ENCODE results near the gene ZFAND3. TPM values are rescaled to one million over a fixed set of nuclear protein-coding genes. Genes with fewer than 3 reads are reported as not detected.

Gene ZFAND3
- total and polyA plus RNA-seq, 2 donors (not counting 1 experiment from before 2014, with no cell fraction given) = 13.5 to 58.3 TPM

DNA sequence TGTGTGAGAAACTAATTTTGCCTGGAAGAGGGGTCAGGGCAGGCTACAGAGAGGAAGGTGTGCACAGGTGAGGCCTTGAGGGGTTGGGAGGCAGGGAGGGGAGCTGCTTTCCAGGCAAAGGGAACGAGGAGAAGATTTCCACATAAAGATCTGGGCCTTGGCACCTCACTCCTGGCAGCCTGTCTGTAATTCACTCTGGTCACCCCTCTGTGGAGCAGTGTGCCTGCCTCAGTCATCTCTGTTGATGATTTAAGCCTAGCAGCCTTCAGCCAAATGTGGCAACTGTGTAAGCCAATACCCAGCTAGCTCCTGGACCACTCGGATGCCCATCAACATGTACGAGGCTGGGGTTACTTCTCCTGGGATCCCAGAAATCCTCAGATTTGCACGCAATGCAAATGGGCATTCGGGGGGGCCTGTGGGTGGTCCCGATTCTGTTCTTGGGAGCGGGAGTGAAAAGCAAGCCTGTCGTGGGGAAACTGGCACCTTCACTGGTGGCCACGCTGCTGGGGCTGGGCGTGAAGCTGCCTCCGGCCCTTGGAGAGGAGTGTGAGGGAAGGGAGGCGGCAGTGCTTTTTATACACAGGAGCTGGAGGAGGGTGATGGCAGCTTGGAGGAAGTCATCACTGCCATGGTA is 360.4 kb downstream of the ZFAND3 start:
- TF ChIP-seq, protein P1, sequence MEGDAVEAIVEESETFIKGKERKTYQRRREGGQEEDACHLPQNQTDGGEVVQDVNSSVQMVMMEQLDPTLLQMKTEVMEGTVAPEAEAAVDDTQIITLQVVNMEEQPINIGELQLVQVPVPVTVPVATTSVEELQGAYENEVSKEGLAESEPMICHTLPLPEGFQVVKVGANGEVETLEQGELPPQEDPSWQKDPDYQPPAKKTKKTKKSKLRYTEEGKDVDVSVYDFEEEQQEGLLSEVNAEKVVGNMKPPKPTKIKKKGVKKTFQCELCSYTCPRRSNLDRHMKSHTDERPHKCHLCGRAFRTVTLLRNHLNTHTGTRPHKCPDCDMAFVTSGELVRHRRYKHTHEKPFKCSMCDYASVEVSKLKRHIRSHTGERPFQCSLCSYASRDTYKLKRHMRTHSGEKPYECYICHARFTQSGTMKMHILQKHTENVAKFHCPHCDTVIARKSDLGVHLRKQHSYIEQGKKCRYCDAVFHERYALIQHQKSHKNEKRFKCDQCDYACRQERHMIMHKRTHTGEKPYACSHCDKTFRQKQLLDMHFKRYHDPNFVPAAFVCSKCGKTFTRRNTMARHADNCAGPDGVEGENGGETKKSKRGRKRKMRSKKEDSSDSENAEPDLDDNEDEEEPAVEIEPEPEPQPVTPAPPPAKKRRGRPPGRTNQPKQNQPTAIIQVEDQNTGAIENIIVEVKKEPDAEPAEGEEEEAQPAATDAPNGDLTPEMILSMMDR (IDR thresholded peaks at IDR 0.05) = no peak
- TF ChIP-seq EZH2 (IDR thresholded peaks at IDR 0.05; ENCODE audit: borderline replicate concordance, insufficient read depth, low read depth, low read length, poor library complexity, severe bottlenecking) = no peak
- ATAC-seq (ENCODE audit: low read depth) (no peak), DNase-seq (no peak)
- Mint-ChIP-seq H3K4me3 (no peak overlapping the region), H3K4me1 (no peaks in the 10 kb centered on the region), H3K27me3 (no peaks in the 10 kb centered on the region), H3K9me3 (ENCODE audit: insufficient read depth) (no peaks in the 10 kb centered on the region), H3K27ac (no peak overlapping the region)
- Histone ChIP-seq H3K4me1 (ENCODE audit: control insufficient read depth in 2 of 2, insufficient read depth in 2 of 2, low read length in 2 of 2) (no peaks in the 10 kb centered on the region), H3K9me3 (ENCODE audit: control extremely low read depth in 1 of 3, control insufficient read depth in 2 of 3, insufficient read depth in 1 of 3, low read length in 2 of 3) (no peaks in the 10 kb centered on the region), H3K27ac (ENCODE audit: low read length in 2 of 2) (no peak overlapping the region), H3K27me3 (replicated peaks in 1 of 4; ENCODE audit: control extremely low read depth in 1 of 4, control insufficient read depth in 3 of 4, insufficient read depth in 4 of 4, low read length in 3 of 4) (no peaks in the 10 kb centered on the region), H2AFZ (ENCODE audit: insufficient read depth, low read depth, low read length, poor library complexity, severe bottlenecking) (no peak overlapping the region), H4K20me1 (ENCODE audit: control insufficient read depth, insufficient read depth, low read length, poor library complexity, severe bottlenecking) (no peaks in the 10 kb centered on the region), H3K36me3 (replicated peaks in 1 of 2; ENCODE audit: control extremely low read depth in 1 of 2, control insufficient read depth in 1 of 2, extremely low read depth in 1 of 2, insufficient read depth in 2 of 2, low read length in 1 of 2) (no peaks in the 10 kb centered on the region), H3K4me3 (ENCODE audit: control extremely low read depth in 1 of 5, extremely low read depth in 1 of 5, insufficient read depth in 1 of 5, low read depth in 2 of 5, low read length in 4 of 5) (no peak overlapping the region), H3K4me2 (replicated peaks; ENCODE audit: low read depth, low read length, poor library complexity, severe bottlenecking) (no peak overlapping the region), H3K9ac (ENCODE audit: low read length) (no peak overlapping the region), H3K79me2 (ENCODE audit: control insufficient read depth, insufficient read depth, low read length) (no peaks in the 10 kb centered on the region)
- WGBS (ENCODE audit: insufficient coverage) = 93% methylated on average over 11 of the region's 12 CpGs
- POLR2A ChIA-PET = no interaction called here
- CTCF ChIA-PET = no interaction called here
- intact Hi-C loops (cut with micrococcal nuclease) = no loop called here

DNA sequence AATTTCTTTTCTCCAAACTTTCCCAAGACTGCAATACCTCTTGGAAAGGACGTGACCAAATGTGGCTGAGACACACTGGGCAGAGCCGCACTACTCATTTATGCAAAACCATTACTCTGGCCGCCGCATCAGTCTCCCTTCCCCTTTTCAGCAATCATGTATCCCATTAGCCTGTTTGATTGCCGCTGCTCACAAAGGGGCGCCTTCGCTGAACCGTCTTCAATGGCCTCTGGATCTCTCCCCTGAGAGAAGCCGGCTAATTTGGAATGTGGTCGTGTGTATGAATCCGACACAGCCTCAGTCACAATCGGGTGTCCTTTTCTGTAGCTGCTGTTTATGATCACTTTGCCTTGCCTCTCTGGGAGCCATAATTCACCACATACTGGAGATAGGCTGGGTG is 361.1 kb downstream of the ZFAND3 start:
- no peaks in the 10 kb centered on the region for H3K36me3 ChIP-seq (replicated peaks in 1 of 2; ENCODE audit: control extremely low read depth in 1 of 2, control insufficient read depth in 1 of 2, extremely low read depth in 1 of 2, insufficient read depth in 2 of 2, low read length in 1 of 2)
- H3K27me3 Mint-ChIP-seq = no peaks in the 10 kb centered on the region
- no peak overlapping the region for H3K27ac ChIP-seq (ENCODE audit: low read length in 2 of 2)
- WGBS (ENCODE audit: insufficient coverage) = 95% methylated on average over 10 of the region's 12 CpGs
- no peak overlapping the region for H3K4me3 ChIP-seq (ENCODE audit: control extremely low read depth in 1 of 5, extremely low read depth in 1 of 5, insufficient read depth in 1 of 5, low read depth in 2 of 5, low read length in 4 of 5)
- H3K9ac ChIP-seq (ENCODE audit: low read length) = no peak overlapping the region
- intact Hi-C loops (cut with micrococcal nuclease) = no loop called here
- H2AFZ ChIP-seq (ENCODE audit: insufficient read depth, low read depth, low read length, poor library complexity, severe bottlenecking) = no peak overlapping the region
- H4K20me1 ChIP-seq (ENCODE audit: control insufficient read depth, insufficient read depth, low read length, poor library complexity, severe bottlenecking) = no peaks in the 10 kb centered on the region
- DNase-seq (no peak), ATAC-seq (ENCODE audit: low read depth) (no peak)
- H3K9me3 Mint-ChIP-seq (ENCODE audit: insufficient read depth) = no peaks in the 10 kb centered on the region
- no peak for TF ChIP-seq EZH2 (IDR thresholded peaks at IDR 0.05; ENCODE audit: borderline replicate concordance, insufficient read depth, low read depth, low read length, poor library complexity, severe bottlenecking)
- TF ChIP-seq, protein P1 (IDR thresholded peaks at IDR 0.05) = no peak
- no peaks in the 10 kb centered on the region for H3K4me1 ChIP-seq (ENCODE audit: control insufficient read depth in 2 of 2, insufficient read depth in 2 of 2, low read length in 2 of 2)
- H3K4me3 Mint-ChIP-seq = no peak overlapping the region
- CTCF ChIA-PET = no interaction called here
- H3K4me1 Mint-ChIP-seq = no peaks in the 10 kb centered on the region
- no peaks in the 10 kb centered on the region for H3K27me3 ChIP-seq (replicated peaks in 1 of 4; ENCODE audit: control extremely low read depth in 1 of 4, control insufficient read depth in 3 of 4, insufficient read depth in 4 of 4, low read length in 3 of 4)
- POLR2A ChIA-PET = no interaction called here
- H3K79me2 ChIP-seq (ENCODE audit: control insufficient read depth, insufficient read depth, low read length) = no peaks in the 10 kb centered on the region
- H3K27ac Mint-ChIP-seq = no peak overlapping the region
- H3K4me2 ChIP-seq (replicated peaks; ENCODE audit: low read depth, low read length, poor library complexity, severe bottlenecking) = no peak overlapping the region
- H3K9me3 ChIP-seq (ENCODE audit: control extremely low read depth in 1 of 3, control insufficient read depth in 2 of 3, insufficient read depth in 1 of 3, low read length in 2 of 3) = no peaks in the 10 kb centered on the region
